K562 (cell line): ENCODE data around the gene HRAS. TPM values are rescaled to one million over a fixed set of nuclear protein-coding genes. Genes with fewer than 3 reads are reported as not detected.

Experiments used
- ATAC-seq: fragments of 200-7000 bp; cut with Tn5 transposase; 3 replicates; pipeline ENCODE4 v1.9.1; 2020; ENCODE audit warnings: moderate library complexity
- BruUV-seq: library from RNA; stranded (reverse); fragments of 400-500 nt; replicated peaks from 2 replicates; lab custom pipeline; 2021; lab: Mats Ljungman, UMichigan
- CTCF ChIA-PET: fragments of 300-600 bp; formaldehyde crosslinking; extraction: SDS; loops from one replicate; lab custom pipeline; 2021; ENCODE audit warnings: low intra/inter-chr PET ratio; lab: Yijun Ruan, JAX
- POLR2A ChIA-PET: fragments of 300-600, 350-650 bp; sonication (Branson Sonifier 250); formaldehyde crosslinking; extraction: SDS; loops from one replicate; lab custom pipeline; 2021; ENCODE audit warnings: antibody characterized with exemption, inconsistent platforms; lab: Yijun Ruan, JAX
- DNase-seq, 4 experiments: peaks; one replicate each; pipeline versions ENCODE4 v3.0.0 to v3.0.0-alpha.2; 2011 to 2018; ENCODE audit warnings: low spot score in 3 of 4, mixed read lengths in 3 of 4; ENCODE audit errors: extremely low read depth in 1 of 4
- FAIRE-seq: peaks from 2 replicates; lab custom pipeline; 2011; peaks lifted over from hg19 to GRCh38; lab: Jason Lieb, UNC
- H2AFZ ChIP-seq: 2 replicates; pipeline ENCODE4 v1.6.0; 2011; ENCODE audit warnings: low read depth, low read length, control low read depth, inconsistent platforms
- H3K27ac ChIP-seq: fragments of 200-600 bp; 3 replicates; pipeline ENCODE4 v1.8.0; 2011; ENCODE audit warnings: low read depth, mild to moderate bottlenecking, control low read depth, inconsistent platforms, low read length, moderate library complexity, mixed read lengths; ENCODE audit errors: extremely low read depth
- H3K27me3 ChIP-seq, 2 experiments: fragments of 300-600 bp in 1 of 2; 2 replicates in 1 of 2; 3 replicates in 1 of 2; pipeline versions ENCODE4 v1.6.0 to v1.8.0; 2011; ENCODE audit warnings: inconsistent platforms in 2 of 2, low read length in 2 of 2, mild to moderate bottlenecking in 1 of 2, mixed read lengths in 1 of 2, moderate library complexity in 1 of 2; ENCODE audit not compliant: control insufficient read depth in 2 of 2, insufficient read depth in 2 of 2
- H3K36me3 ChIP-seq: fragments of 300-600 bp; 3 replicates; pipeline ENCODE4 v1.8.0; 2011; ENCODE audit warnings: mild to moderate bottlenecking, low read length, inconsistent platforms; ENCODE audit not compliant: control insufficient read depth, insufficient read depth
- H3K4me1 ChIP-seq, 2 experiments: fragments of 200-600 bp in 1 of 2; replicated peaks in 1 of 2; 2 replicates in 1 of 2; 3 replicates in 1 of 2; pipeline versions ENCODE4 v1.5.1 to v1.8.0; 2011; ENCODE audit warnings: inconsistent platforms in 2 of 2, low read length in 2 of 2, mild to moderate bottlenecking in 1 of 2, mixed read lengths in 1 of 2, moderate library complexity in 1 of 2; ENCODE audit not compliant: control insufficient read depth in 2 of 2, insufficient read depth in 2 of 2
- H3K4me2 ChIP-seq: 2 replicates; pipeline ENCODE4 v1.6.1; 2011; ENCODE audit warnings: low read length, control low read depth, inconsistent platforms, mixed read lengths; ENCODE audit not compliant: insufficient read depth
- H3K4me3 ChIP-seq: fragments of 200-600 bp; sonication (generic), shearing (Covaris generic); 2 replicates; pipeline ENCODE4 v1.5.1; 2016; ENCODE audit warnings: control low read depth, inconsistent platforms
- H3K79me2 ChIP-seq: fragments of 200-600 bp; 3 replicates; pipeline ENCODE4 v1.8.0; 2011; ENCODE audit warnings: low read length, inconsistent platforms; ENCODE audit not compliant: control insufficient read depth, insufficient read depth
- H3K9ac ChIP-seq, 2 experiments: 2 replicates each; pipeline versions ENCODE4 v1.6.0 to v1.6.1; 2011; ENCODE audit warnings: low read depth in 2 of 2, low read length in 2 of 2, control low read depth in 1 of 2, inconsistent platforms in 1 of 2, mild to moderate bottlenecking in 1 of 2, mixed read lengths in 1 of 2; ENCODE audit not compliant: insufficient read depth in 1 of 2
- H3K9me1 ChIP-seq: one replicate; pipeline ENCODE4 v1.6.0; 2011; ENCODE audit warnings: inconsistent platforms, mild to moderate bottlenecking, low read length, moderate library complexity; ENCODE audit not compliant: control insufficient read depth, insufficient read depth
- H3K9me3 ChIP-seq: replicated peaks from 2 replicates; pipeline ENCODE4 v1.5.1; 2011; ENCODE audit warnings: low read depth, low read length, inconsistent platforms; ENCODE audit not compliant: control insufficient read depth, insufficient read depth
- H4K20me1 ChIP-seq: replicated peaks from 2 replicates; pipeline ENCODE4 v1.6.1; 2011; ENCODE audit warnings: low read length, inconsistent platforms, mixed read lengths; ENCODE audit not compliant: control insufficient read depth, insufficient read depth
- ELF4 ChIP-seq: fragments of 450-650 bp; formaldehyde crosslinking; IDR thresholded peaks from 2 replicates; pipeline ENCODE4 v1.4.0; 2022; ENCODE audit warnings: missing genetic modification characterization
- ILK ChIP-seq: fragments of 450-650 bp; IDR thresholded peaks from 2 replicates; pipeline ENCODE4 v1.6.1; 2016; ENCODE audit warnings: missing genetic modification characterization, low read depth, mild to moderate bottlenecking, missing compliant biosample characterization, moderate library complexity, borderline replicate concordance
- MED1 ChIP-seq: sonication (generic); formaldehyde crosslinking; IDR thresholded peaks from 2 replicates; pipeline ENCODE4 v1.8.1; 2023; ENCODE audit warnings: missing genetic modification reagents, borderline replicate concordance
- MEIS2 ChIP-seq: fragments of 450-650 bp; IDR thresholded peaks from 2 replicates; pipeline ENCODE4 v1.6.1; 2014; ENCODE audit warnings: mild to moderate bottlenecking; ENCODE audit not compliant: partially characterized antibody
- NCOA4 ChIP-seq: fragments of 450-650 bp; IDR thresholded peaks from 2 replicates; pipeline ENCODE4 v1.6.1; 2018; ENCODE audit warnings: mild to moderate bottlenecking; ENCODE audit not compliant: partially characterized antibody
- POLR3G ChIP-seq: IDR thresholded peaks from 2 replicates; pipeline ENCODE4 v1.6.1; 2011; ENCODE audit not compliant: insufficient read length, insufficient replicate concordance; ENCODE audit errors: extremely low read depth
- RBBP5 ChIP-seq: fragments of 200-600 bp; sonication (generic); IDR thresholded peaks from 2 replicates; pipeline ENCODE4 v1.6.1; 2012; ENCODE audit warnings: borderline replicate concordance, mild to moderate bottlenecking, low read length, control low read depth, inconsistent platforms; ENCODE audit not compliant: insufficient read depth, poor library complexity, severe bottlenecking
- SMAD3 ChIP-seq: fragments of 450-650 bp; formaldehyde crosslinking; conservative IDR thresholded peaks from 2 replicates; pipeline ENCODE4 v1.4.0; 2020; ENCODE audit warnings: mild to moderate bottlenecking
- SMARCA5 ChIP-seq: fragments of 450-650 bp; IDR thresholded peaks from 2 replicates; pipeline ENCODE4 v1.6.1; 2016
- SMARCC2 ChIP-seq: fragments of 450-650 bp; IDR thresholded peaks from 2 replicates; pipeline ENCODE4 v1.6.1; 2017; ENCODE audit warnings: antibody characterized with exemption, moderate library complexity, mild to moderate bottlenecking, low read depth
- STAT5B ChIP-seq: fragments of 250-450 bp; sonication (Bioruptor Pico); IDR thresholded peaks from 2 replicates; pipeline ENCODE4 v1.8.0; 2021; ENCODE audit warnings: mild to moderate bottlenecking, inconsistent platforms
- TAF15 ChIP-seq: fragments of 200-400 bp; formaldehyde crosslinking; IDR thresholded peaks from 2 replicates; pipeline ENCODE4 v1.6.1; 2017; ENCODE audit warnings: mild to moderate bottlenecking, low read depth, low read length, moderate library complexity
- ZBTB1 ChIP-seq: sonication (generic); formaldehyde crosslinking; IDR thresholded peaks from 2 replicates; pipeline ENCODE4 v1.8.1; 2023; ENCODE audit warnings: missing genetic modification reagents, low read depth, mild to moderate bottlenecking, borderline replicate concordance
- ZNF121 ChIP-seq: sonication (generic); formaldehyde crosslinking; conservative IDR thresholded peaks from 2 replicates; pipeline ENCODE4 v1.8.0; 2022; ENCODE audit warnings: missing genetic modification reagents
- ZNF263 ChIP-seq: sonication (generic); formaldehyde crosslinking; IDR thresholded peaks from 2 replicates; pipeline ENCODE4 v1.8.0; 2022; ENCODE audit warnings: mild to moderate bottlenecking, missing genetic modification reagents, borderline replicate concordance
- ZNF274 ChIP-seq: IDR thresholded peaks from 2 replicates; pipeline ENCODE4 v1.6.1; 2011; ENCODE audit warnings: low read depth, mild to moderate bottlenecking, low read length, moderate library complexity, borderline replicate concordance
- ZNF561 ChIP-seq: fragments of 450-650 bp; formaldehyde crosslinking; conservative IDR thresholded peaks from 2 replicates; pipeline ENCODE4 v1.4.0; 2020; ENCODE audit warnings: mild to moderate bottlenecking, moderate library complexity
- ZNF830 ChIP-seq: fragments of 250-450 bp; sonication (Bioruptor Pico); IDR thresholded peaks from 2 replicates; pipeline ENCODE4 v1.5.0; 2021; ENCODE audit warnings: mild to moderate bottlenecking
- WGBS: fragments of 100-300 bp; shearing (Covaris generic); methylation state at CpG from one replicate; pipeline ENCODE4 v1.1.6; 2016; ENCODE audit warnings: low coverage, mixed read lengths; ENCODE audit not compliant: insufficient coverage; ENCODE audit errors: missing lambda C conversion rate; 5-methylcytosine and 5-hydroxymethylcytosine counted together
- in situ Hi-C: fragments of 300-500 bp; cut with MboI; formaldehyde crosslinking; loops from 4 replicates; pipeline ENCODE4 v1.15.0; 2018; ENCODE audit warnings: inconsistent platforms, mixed read lengths
- intact Hi-C: fragments of 100-400 bp; cut with micrococcal nuclease; formaldehyde crosslinking; loops from 2 replicates; pipeline ENCODE4 v1.14.2; 2022
- polyA plus RNA-seq, 8 experiments: library from polyadenylated mRNA; depleted of rRNA in 4 of 8; stranded (reverse) in 5 of 8; unstranded in 3 of 8; fragments of >200 nt; fragmentation: Nextera tagmentation in 2 of 8; fragmentation: Illumina TruSeq in 1 of 8; extraction: Ambion mirVana in 2 of 8; extraction: Trizol in 1 of 8; gene quantifications; 2 replicates each; pipeline versions ENCODE4 v1.2.1 to v1.2.3, GENCODE V29; 2011 to 2014; ENCODE audit warnings: inconsistent platforms in 1 of 8, missing spikeins in 1 of 8
- total RNA-seq, 7 experiments: library from RNA; depleted of rRNA in 6 of 7; stranded (reverse); fragments of >200 nt in 6 of 7; fragmentation: Illumina TruSeq in 2 of 7; extraction: Trizol in 2 of 7; gene quantifications; 2 replicates each; pipeline versions ENCODE4 v1.2.1 to v1.2.3, GENCODE V29; 2011 to 2021; ENCODE audit warnings: low replicate concordance in 1 of 7
- TF ChIP-seq, protein P1 (sequence below): fragments of 250-450 bp; sonication (Bioruptor Pico); IDR thresholded peaks from 2 replicates; pipeline ENCODE4 v1.8.0; 2022; ENCODE audit warnings: moderate library complexity, mild to moderate bottlenecking, inconsistent platforms
- TF ChIP-seq, protein P2 (sequence below): fragments of 450-650 bp; formaldehyde crosslinking; IDR thresholded peaks from 2 replicates; pipeline ENCODE4 v1.4.0; 2020; ENCODE audit warnings: mild to moderate bottlenecking
- TF ChIP-seq, protein P3 (sequence below), 2 experiments: fragments of 450-650 bp in 1 of 2; sonication (generic) in 1 of 2; formaldehyde crosslinking; conservative IDR thresholded peaks; 2 replicates each; pipeline versions ENCODE4 v1.4.0 to v1.8.1; 2020 to 2022; ENCODE audit warnings: mild to moderate bottlenecking in 1 of 2, missing genetic modification reagents in 1 of 2

HRAS gene
- total and polyA plus RNA-seq, 9 of the 15 experiments (the other 6 are each of a cell fraction or from before 2014, with no cell fraction given), result 2.8 to 73.5 (median 29.6) TPM

DNA sequence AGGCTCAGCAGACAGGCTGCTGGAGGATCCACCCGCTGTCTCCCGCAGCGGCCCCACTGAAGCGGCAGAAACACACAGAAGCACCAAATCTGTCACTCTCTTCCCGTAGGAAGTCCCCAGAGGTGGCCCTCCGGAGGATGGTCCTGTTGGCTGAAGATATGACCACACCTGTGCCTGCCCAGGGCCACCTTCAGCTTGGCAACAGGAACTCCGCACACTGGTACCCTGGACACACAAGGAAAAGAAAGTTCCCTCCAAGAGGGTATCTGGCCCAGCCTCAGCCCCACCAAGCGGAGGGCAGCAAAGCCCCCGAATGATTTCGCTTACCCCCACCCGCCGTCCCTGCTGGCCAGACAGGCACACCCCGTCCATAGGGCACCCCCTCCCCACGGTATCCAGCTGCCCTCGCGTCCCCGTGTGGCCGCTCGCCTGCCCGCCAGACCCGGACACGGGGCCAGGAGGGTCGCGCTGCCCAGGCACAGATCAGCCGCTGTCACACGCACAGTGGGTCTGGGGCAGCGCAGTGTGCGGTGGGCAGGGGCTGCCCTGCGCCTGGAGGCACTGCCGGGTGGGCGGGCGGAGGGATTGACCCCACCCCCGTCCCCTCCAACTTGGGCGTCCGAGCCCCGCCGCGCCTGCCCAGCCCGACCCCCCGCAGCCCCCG lies 32.4 kb upstream of the HRAS start:
- intact Hi-C loops (loop anchor here (10.0 kb wide), 1 partner anchor 227 kb away; the partner anchor contains the start of genes CEND1 and SLC25A22), in situ Hi-C loops (no loop called here)
- ATAC-seq (no peak; the same call in 1 of the 3 replicates), DNase-seq (no peak), FAIRE-seq (peak; percentile 51)
- BruUV-seq, result no TSS peak
- Histone ChIP-seq H3K27me3 (no peaks in the 10 kb centered on the region), H3K9me3 (no peaks in the 10 kb centered on the region), H3K9me1 (no peaks in the 10 kb centered on the region), H4K20me1 (no peaks in the 10 kb centered on the region), H3K4me2 (peak overlapping the region; percentile 91), H3K27ac (peak overlapping the region; percentile 38; the same call in 1 of the 3 replicates), H3K9ac (peak overlapping the region; percentile 53 to 93; a peak in 3 of 4 replicates), H3K36me3 (peaks cover 25% of the 10 kb centered on the region; the same call in 2 of the 3 replicates), H2AFZ (peak overlapping the region; percentile 68; the same call in 1 of the 2 replicates), H3K4me1 (peaks cover 27 to 72% of the 10 kb centered on the region in 2 experiments), H3K4me3 (peak overlapping the region; percentile 84), H3K79me2 (peaks cover 30% of the 10 kb centered on the region)
- WGBS, result 20% methylated on average over 32 of the region's 41 CpGs
- ChIA-PET POLR2A (interaction anchor here (0.6 to 1.9 kb wide), 2 partner anchors 8 to 159 kb away, joined by 4 to 6 read pairs; no protein-coding TSS in a partner anchor), CTCF (interaction anchor here (0.7 kb wide), 1 partner anchor 32 kb away, joined by 5 read pairs; the partner anchor contains the start of gene HRAS)
- TF ChIP-seq ZNF263 (no peak), SMARCC2 (no peak), ELF4 (no peak), RBBP5 (peak; percentile 67), TAF15 (no peak), ZNF121 (CRISPR knock-in tag) (peak; percentile 59), MEIS2 (no peak), ZNF274 (no peak), ZNF830 (no peak), MED1 (CRISPR knock-in tag) (no peak), SMARCA5 (no peak), ZNF561 (CRISPR knock-in tag) (no peak), NCOA4 (no peak), STAT5B (CRISPR knock-in tag) (no peak), POLR3G (no peak), SMAD3 (CRISPR knock-in tag) (no peak), ZBTB1 (CRISPR knock-in tag) (no peak), ILK (tag) (no peak)
- TF ChIP-seq, protein P1, sequence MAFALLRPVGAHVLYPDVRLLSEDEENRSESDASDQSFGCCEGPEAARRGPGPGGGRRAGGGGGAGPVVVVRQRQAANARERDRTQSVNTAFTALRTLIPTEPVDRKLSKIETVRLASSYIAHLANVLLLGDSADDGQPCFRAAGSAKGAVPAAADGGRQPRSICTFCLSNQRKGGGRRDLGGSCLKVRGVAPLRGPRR, result no peak
- TF ChIP-seq, protein P2, sequence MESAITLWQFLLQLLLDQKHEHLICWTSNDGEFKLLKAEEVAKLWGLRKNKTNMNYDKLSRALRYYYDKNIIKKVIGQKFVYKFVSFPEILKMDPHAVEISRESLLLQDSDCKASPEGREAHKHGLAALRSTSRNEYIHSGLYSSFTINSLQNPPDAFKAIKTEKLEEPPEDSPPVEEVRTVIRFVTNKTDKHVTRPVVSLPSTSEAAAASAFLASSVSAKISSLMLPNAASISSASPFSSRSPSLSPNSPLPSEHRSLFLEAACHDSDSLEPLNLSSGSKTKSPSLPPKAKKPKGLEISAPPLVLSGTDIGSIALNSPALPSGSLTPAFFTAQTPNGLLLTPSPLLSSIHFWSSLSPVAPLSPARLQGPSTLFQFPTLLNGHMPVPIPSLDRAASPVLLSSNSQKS, result no peak
- TF ChIP-seq, protein P3, sequence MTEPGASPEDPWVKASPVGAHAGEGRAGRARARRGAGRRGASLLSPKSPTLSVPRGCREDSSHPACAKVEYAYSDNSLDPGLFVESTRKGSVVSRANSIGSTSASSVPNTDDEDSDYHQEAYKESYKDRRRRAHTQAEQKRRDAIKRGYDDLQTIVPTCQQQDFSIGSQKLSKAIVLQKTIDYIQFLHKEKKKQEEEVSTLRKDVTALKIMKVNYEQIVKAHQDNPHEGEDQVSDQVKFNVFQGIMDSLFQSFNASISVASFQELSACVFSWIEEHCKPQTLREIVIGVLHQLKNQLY (CRISPR knock-in tag; conservative IDR thresholded peaks at IDR 0.05), result no peak
